ENCODE data around the gene TMEM120A. TPM values are rescaled to one million over a fixed set of nuclear protein-coding genes. Genes with fewer than 3 reads are reported as not detected.

Gene TMEM120A
- total RNA-seq, 1 donor: 9.4 TPM

- no peak for DNase-seq (ENCODE audit: low read depth in 2 of 3, low spot score in 2 of 3)
Measured at GRCh38 chr7:75961218-75961617, 33.2 kb downstream of the TMEM120A start.

GRCh38 chr7:75960372-75960771 is 34.0 kb downstream of the TMEM120A start:
- no peak for DNase-seq (ENCODE audit: low read depth in 2 of 3, low spot score in 2 of 3)

GRCh38 chr7:75958802-75959543 is 35.4 kb downstream of the TMEM120A start:
- no peak for DNase-seq (ENCODE audit: low read depth in 2 of 3, low spot score in 2 of 3)

- DNase-seq (ENCODE audit: low read depth in 2 of 3, low spot score in 2 of 3): no peak
Measured at GRCh38 chr7:75957021-75957736, 37.2 kb downstream of the TMEM120A start.

GRCh38 chr7:75955331-75955955 is 39.0 kb downstream of the TMEM120A start:
- DNase-seq (ENCODE audit: low read depth in 2 of 3, low spot score in 2 of 3): no peak

GRCh38 chr7:75953931-75954330 is 40.5 kb downstream of the TMEM120A start:
- DNase-seq (ENCODE audit: low read depth in 2 of 3, low spot score in 2 of 3): no peak

GRCh38 chr7:75953431-75953830 is 41.0 kb downstream of the TMEM120A start:
- no peak for DNase-seq (ENCODE audit: low read depth in 2 of 3, low spot score in 2 of 3)

GRCh38 chr7:75951506-75951905 is 42.9 kb downstream of the TMEM120A start:
- peak in 1 of 3 donors; percentile 6 for DNase-seq (ENCODE audit: low read depth in 2 of 3, low spot score in 2 of 3)

- DNase-seq (ENCODE audit: low read depth in 2 of 3, low spot score in 2 of 3): no peak
Measured at GRCh38 chr7:75950111-75950681, 44.2 kb downstream of the TMEM120A start.

GRCh38 chr7:75948179-75948578 is 46.2 kb downstream of the TMEM120A start:
- no peak for DNase-seq (ENCODE audit: low read depth in 2 of 3, low spot score in 2 of 3)

- DNase-seq (ENCODE audit: low read depth in 2 of 3, low spot score in 2 of 3): no peak
Measured at GRCh38 chr7:75946207-75946855, 48.1 kb downstream of the TMEM120A start.

- DNase-seq (ENCODE audit: low read depth in 2 of 3, low spot score in 2 of 3): no peak
Measured at GRCh38 chr7:75945297-75946168, 48.9 kb downstream of the TMEM120A start.

- no peak for DNase-seq (ENCODE audit: low read depth in 2 of 3, low spot score in 2 of 3)
Measured at GRCh38 chr7:75944507-75944906, 49.9 kb downstream of the TMEM120A start.

- no peak for DNase-seq (ENCODE audit: low read depth in 2 of 3, low spot score in 2 of 3)
Measured at GRCh38 chr7:75943864-75944263, 50.5 kb downstream of the TMEM120A start.

- DNase-seq (ENCODE audit: low read depth in 2 of 3, low spot score in 2 of 3): no peak
Measured at GRCh38 chr7:75938921-75939320, 55.5 kb downstream of the TMEM120A start.

GRCh38 chr7:75937958-75938786 is 56.2 kb downstream of the TMEM120A start:
- DNase-seq (ENCODE audit: low read depth in 2 of 3, low spot score in 2 of 3): no peak

All from hematopoietic multipotent progenitor cell (in vitro differentiated cells).